HFFc6 (cell line): Measurements from ENCODE around the gene SF3B2. TPM values are rescaled to one million over a fixed set of nuclear protein-coding genes. Genes with fewer than 3 reads are reported as not detected.

Source experiments
- DNase-seq: peaks from one replicate; pipeline ENCODE4 v3.0.0-alpha.2; 2018
- H3K27ac Mint-ChIP-seq: 2 replicates; pipeline ENCODE4 v1.8.0; 2020; ENCODE audit warnings: mild to moderate bottlenecking, mixed read lengths
- H3K27me3 Mint-ChIP-seq: 2 replicates; pipeline ENCODE4 v1.8.0; 2021; ENCODE audit warnings: mild to moderate bottlenecking, moderate library complexity, mixed read lengths; ENCODE audit not compliant: insufficient read depth
- H3K36me3 Mint-ChIP-seq: 2 replicates; pipeline ENCODE4 v1.8.0; 2021; ENCODE audit warnings: low read depth, mixed read lengths
- H3K4me1 Mint-ChIP-seq: 2 replicates; pipeline ENCODE4 v1.8.0; 2020; ENCODE audit warnings: low read depth, mixed read lengths
- H3K4me3 Mint-ChIP-seq: 2 replicates; pipeline ENCODE4 v1.8.0; 2020; ENCODE audit warnings: mild to moderate bottlenecking, moderate library complexity, mixed read lengths
- H3K9me3 Mint-ChIP-seq: 2 replicates; pipeline ENCODE4 v1.8.0; 2020; ENCODE audit warnings: mild to moderate bottlenecking, mixed read lengths
- total RNA-seq, 6 experiments: library from RNA; stranded (reverse); fragmentation: NEBNext Ultra II Directional; extraction: Animal tissue kit (Norgen Biotek cat#: 25700); gene quantifications; 2 replicates in 1 of 6; 3 replicates in 5 of 6; pipeline ENCODE4 v1.2.3, GENCODE V29; 2021
- TF ChIP-seq, protein P1 (sequence below): fragments of 200-600 bp; sonication (generic); IDR thresholded peaks from 2 replicates; pipeline ENCODE4 v1.5.0; 2021; ENCODE audit warnings: antibody characterized with exemption, mild to moderate bottlenecking

Gene SF3B2
- total RNA-seq, 6 experiments from 2014 or later = 199 to 240 (median 222) TPM

DNA sequence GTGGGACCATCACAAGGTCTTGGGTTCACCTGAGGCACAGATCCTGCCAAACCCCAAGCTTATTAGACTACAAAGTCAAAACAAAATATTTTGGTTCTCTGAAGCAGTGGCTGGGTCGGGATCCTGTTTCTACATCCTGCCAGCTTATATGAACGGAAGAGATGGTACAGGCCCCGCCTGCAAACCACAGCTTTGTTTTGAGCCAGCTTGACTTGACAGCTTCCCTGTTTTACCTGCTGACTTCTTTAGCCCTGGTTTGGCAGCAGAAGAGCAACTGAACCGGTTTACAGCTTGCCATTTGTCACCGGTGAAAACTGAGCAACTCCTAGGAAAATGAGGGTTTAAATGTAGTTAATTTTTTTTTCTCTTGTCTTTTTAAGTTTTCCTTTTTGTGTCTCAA lies 29.3 kb downstream of the SF3B2 start:
- no peak for DNase-seq
- Mint-ChIP-seq H3K27me3 (no peaks in the 10 kb centered on the region), H3K4me1 (peaks cover 88% of the 10 kb centered on the region), H3K27ac (peak overlapping the region; percentile 76), H3K9me3 (no peaks in the 10 kb centered on the region), H3K4me3 (peak overlapping the region; percentile 27; the same call in 1 of the 2 replicates), H3K36me3 (peaks cover 31% of the 10 kb centered on the region)
- TF ChIP-seq, protein P1, sequence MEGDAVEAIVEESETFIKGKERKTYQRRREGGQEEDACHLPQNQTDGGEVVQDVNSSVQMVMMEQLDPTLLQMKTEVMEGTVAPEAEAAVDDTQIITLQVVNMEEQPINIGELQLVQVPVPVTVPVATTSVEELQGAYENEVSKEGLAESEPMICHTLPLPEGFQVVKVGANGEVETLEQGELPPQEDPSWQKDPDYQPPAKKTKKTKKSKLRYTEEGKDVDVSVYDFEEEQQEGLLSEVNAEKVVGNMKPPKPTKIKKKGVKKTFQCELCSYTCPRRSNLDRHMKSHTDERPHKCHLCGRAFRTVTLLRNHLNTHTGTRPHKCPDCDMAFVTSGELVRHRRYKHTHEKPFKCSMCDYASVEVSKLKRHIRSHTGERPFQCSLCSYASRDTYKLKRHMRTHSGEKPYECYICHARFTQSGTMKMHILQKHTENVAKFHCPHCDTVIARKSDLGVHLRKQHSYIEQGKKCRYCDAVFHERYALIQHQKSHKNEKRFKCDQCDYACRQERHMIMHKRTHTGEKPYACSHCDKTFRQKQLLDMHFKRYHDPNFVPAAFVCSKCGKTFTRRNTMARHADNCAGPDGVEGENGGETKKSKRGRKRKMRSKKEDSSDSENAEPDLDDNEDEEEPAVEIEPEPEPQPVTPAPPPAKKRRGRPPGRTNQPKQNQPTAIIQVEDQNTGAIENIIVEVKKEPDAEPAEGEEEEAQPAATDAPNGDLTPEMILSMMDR = no peak

DNA sequence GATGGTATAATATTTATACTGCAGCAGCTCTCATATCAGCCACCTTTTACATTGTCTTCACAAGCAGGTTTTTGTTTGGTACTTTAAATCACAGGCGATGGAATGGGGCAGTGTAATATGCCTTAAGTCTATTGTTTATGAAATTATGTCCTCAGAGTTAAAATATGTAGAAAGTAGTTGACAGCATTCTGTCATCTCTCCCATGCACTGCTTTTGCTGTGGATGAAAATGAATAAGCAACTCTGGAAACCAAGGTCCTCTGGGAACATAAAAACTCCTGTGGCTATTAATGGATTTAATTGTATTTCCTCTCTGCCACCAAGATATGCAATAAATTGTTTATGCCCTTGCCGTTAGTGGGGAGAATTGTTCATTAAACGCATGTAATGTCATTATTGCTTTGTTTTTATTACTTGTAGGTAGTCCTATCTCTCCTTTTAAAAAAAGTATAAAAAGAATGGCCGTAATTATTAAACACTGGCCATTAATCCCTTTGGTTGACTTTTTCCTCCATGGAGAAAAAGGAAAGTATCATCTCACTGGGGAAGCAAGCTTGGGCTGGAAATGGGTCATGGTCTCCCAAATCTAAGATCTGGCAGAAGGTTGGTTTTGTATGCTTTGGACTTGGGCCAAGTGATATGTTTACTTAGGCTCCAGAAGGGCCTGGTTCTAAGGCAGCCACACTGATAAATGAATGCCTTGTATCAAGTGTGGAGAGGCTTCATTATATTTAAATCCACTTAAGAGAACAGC lies 31.0 kb downstream of the SF3B2 start:
- no peak for DNase-seq
- no peak overlapping the region for H3K4me3 Mint-ChIP-seq

DNA sequence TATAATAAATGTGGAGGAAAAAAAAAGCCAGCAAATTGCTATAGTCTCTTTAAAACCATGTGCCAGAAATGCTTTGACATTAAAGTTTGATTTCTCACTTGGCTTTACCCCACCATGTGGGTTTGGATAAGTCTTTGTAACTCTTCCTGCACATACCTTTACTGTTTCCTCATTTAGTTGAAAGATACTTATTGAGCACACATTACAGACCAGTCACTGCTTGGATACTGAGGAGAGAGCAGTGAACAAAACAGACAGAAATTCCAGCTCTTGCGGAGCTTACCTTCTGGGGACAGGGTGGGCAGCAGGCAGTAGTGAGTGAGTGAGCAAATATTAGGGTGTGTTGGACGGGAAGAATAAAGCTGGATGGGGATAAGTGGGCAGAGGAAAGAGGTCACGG lies 31.6 kb downstream of the SF3B2 start:
- TF ChIP-seq, protein P1 = no peak
- DNase-seq = no peak
- H3K27ac Mint-ChIP-seq = peak overlapping the region; percentile 29
- peaks cover 66% of the 10 kb centered on the region for H3K4me1 Mint-ChIP-seq
- H3K27me3 Mint-ChIP-seq = no peaks in the 10 kb centered on the region; the same call in 1 of the 2 replicates
- no peak overlapping the region for H3K4me3 Mint-ChIP-seq
- no peaks in the 10 kb centered on the region for H3K9me3 Mint-ChIP-seq
- H3K36me3 Mint-ChIP-seq = peaks cover 17% of the 10 kb centered on the region

More for the DNA sequence above, 31.0 kb downstream of the SF3B2 start:
- peaks cover 23% of the 10 kb centered on the region for H3K36me3 Mint-ChIP-seq
- TF ChIP-seq, protein P1 = no peak
- peak overlapping the region; percentile 13; the same call in 1 of the 2 replicates for H3K27ac Mint-ChIP-seq
- no peaks in the 10 kb centered on the region for H3K9me3 Mint-ChIP-seq
- peaks cover 72% of the 10 kb centered on the region for H3K4me1 Mint-ChIP-seq
- H3K27me3 Mint-ChIP-seq = no peaks in the 10 kb centered on the region; the same call in 1 of the 2 replicates

DNA sequence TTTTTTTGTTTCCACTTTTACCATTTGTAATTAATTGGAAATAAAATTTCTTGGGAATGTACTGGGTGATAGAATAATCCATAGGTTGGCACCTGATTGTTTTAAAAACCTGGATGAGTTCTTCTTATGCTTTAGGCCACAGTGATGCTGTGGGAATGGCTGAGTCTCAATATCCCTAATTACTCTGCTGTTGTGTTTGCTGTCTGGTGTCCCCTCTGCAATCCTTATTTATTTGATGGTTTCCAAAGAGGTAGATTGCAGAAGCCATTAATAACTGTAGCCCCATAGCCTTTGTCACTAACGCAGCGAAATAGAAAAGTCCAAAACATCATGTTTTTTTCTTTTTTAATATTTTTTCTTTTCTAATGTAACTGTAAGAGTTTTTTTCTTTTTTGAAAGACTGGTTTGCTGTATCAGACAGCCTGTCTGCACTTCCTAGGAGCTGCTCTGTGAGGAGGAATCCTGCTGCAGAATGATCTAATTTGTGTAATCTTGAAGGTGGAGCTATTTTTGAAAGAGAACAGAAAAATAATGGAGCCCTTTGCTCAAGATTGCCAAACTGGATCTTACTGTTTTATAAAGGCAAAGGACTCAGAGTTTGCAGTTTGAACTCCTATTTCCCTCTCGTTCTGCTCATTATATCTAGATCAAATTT lies 32.8 kb downstream of the SF3B2 start:
- no peak overlapping the region for H3K4me3 Mint-ChIP-seq
- DNase-seq = no peak
- peaks cover 13% of the 10 kb centered on the region; the same call in 1 of the 2 replicates for H3K36me3 Mint-ChIP-seq
- H3K4me1 Mint-ChIP-seq = peaks cover 54% of the 10 kb centered on the region
- H3K27me3 Mint-ChIP-seq = no peaks in the 10 kb centered on the region; the same call in 1 of the 2 replicates
- no peaks in the 10 kb centered on the region for H3K9me3 Mint-ChIP-seq
- TF ChIP-seq, protein P1 = no peak
- 0 out of 2 replicates have a peak overlapping the region, but pooled peaks have one; percentile 29 for H3K27ac Mint-ChIP-seq

DNA sequence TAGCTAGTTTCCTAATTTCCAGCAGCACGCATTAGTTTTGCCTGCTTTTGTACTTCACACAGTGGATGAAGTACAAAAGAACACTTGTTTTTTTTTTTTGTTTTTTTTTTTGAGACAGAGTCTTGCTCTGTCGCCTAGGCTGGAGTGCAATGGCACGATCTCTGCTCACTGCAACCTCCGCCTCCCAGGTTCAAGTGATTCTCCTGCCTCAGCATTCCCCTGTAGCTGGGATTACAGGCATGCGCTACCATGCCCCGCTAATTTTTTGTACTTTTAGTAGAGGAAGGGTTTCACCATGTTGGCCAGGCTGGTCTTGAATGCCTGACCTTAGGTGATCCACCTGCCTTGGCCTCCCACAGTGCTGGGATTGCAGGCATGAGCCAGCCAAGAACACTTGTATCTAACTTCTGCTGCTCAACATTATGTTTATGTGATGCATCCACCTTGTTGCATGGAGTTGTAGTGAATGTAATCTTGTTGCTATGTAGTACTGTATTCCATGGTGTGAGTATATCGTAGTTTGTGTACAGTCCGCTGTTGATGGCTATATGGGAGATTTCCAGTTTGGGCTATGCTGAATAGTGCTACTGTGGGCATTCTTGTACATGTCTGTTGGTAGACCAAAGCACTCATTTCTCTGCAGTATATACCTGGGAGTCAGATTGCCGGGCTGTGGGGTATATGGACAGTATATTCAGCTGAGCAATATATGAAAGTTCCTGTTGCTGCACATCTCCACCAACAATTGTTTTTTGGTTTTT lies 35.2 kb downstream of the SF3B2 start:
- Mint-ChIP-seq H3K4me1 (peaks cover 30% of the 10 kb centered on the region), H3K4me3 (no peak overlapping the region), H3K9me3 (no peaks in the 10 kb centered on the region), H3K27me3 (no peaks in the 10 kb centered on the region; the same call in 1 of the 2 replicates), H3K36me3 (0 out of 2 replicates have a peak, but pooled peaks cover 6% of the 10 kb centered on the region), H3K27ac (no peak overlapping the region)
- DNase-seq = no peak
- TF ChIP-seq, protein P1 = no peak
